Calu3 (cell line): Measurements from ENCODE around the gene GIGYF2. TPM values are rescaled to one million over a fixed set of nuclear protein-coding genes. Genes with fewer than 3 reads are reported as not detected.

Experiments used
- BruUV-seq: library from RNA; stranded (reverse); fragments of 400-500 nt; replicated peaks from 2 replicates; lab custom pipeline; 2021; lab: Mats Ljungman, UMichigan
- CTCF ChIA-PET: fragments of 300-600 bp; sonication (Branson Sonifier 250); formaldehyde crosslinking; loops from one replicate; lab custom pipeline; 2022; ENCODE audit warnings: antibody characterized with exemption; lab: Charles Lee
- DNase-seq: peaks from one replicate; pipeline ENCODE4 v3.0.0; 2022
- H3K27ac Mint-ChIP-seq: one replicate; pipeline ENCODE4 v1.8.0; 2022; ENCODE audit warnings: mixed read lengths; ENCODE audit not compliant: unreplicated experiment
- H3K27me3 Mint-ChIP-seq: one replicate; pipeline ENCODE4 v1.8.0; 2022; ENCODE audit warnings: mixed read lengths; ENCODE audit not compliant: unreplicated experiment
- H3K36me3 Mint-ChIP-seq: one replicate; pipeline ENCODE4 v1.8.0; 2022; ENCODE audit warnings: mild to moderate bottlenecking, moderate library complexity, mixed read lengths; ENCODE audit not compliant: insufficient read depth, unreplicated experiment
- H3K4me1 Mint-ChIP-seq: one replicate; pipeline ENCODE4 v1.8.0; 2022; ENCODE audit warnings: mild to moderate bottlenecking, low read depth, mixed read lengths; ENCODE audit not compliant: unreplicated experiment
- H3K4me3 Mint-ChIP-seq: one replicate; pipeline ENCODE4 v1.8.0; 2022; ENCODE audit warnings: mild to moderate bottlenecking, low read depth, moderate library complexity, mixed read lengths; ENCODE audit not compliant: unreplicated experiment
- H3K9me3 Mint-ChIP-seq: one replicate; pipeline ENCODE4 v1.8.0; 2022; ENCODE audit warnings: low read depth, mixed read lengths; ENCODE audit not compliant: unreplicated experiment
- intact Hi-C: fragments of 100-400 bp; cut with micrococcal nuclease; formaldehyde crosslinking; loops from one replicate; pipeline ENCODE4 v1.10.0; 2022; ENCODE audit not compliant: unreplicated experiment
- total RNA-seq: library from RNA; stranded (reverse); gene quantifications from 2 replicates; pipeline ENCODE4 v1.2.3, GENCODE V29; 2022
- TF ChIP-seq, protein P1 (sequence below): fragments of 200-600 bp; IDR thresholded peaks from one replicate; pipeline ENCODE4 v1.8.0; 2022; ENCODE audit warnings: antibody characterized with exemption; ENCODE audit not compliant: unreplicated experiment

GIGYF2 gene
- total RNA-seq, 1 experiment from 2014 or later: 72.2 TPM

DNA sequence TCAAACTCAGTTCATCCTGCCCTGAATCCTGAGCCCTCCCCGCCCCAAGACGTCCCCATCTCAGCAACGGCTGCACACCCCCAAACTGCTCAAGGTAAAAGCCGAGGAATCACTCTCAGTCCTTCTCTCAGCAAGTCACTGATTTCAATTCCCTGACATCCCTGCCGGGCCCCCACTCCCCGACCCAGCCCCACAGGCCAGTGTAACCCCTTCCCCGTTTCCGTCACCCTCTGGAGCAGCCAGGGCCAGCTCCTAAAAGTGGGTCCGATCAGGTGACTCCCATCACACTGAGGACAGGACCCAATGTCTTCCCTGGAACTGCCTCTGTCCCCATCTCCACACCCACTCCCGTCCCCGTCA, 193.4 kb downstream of the GIGYF2 start:
- H3K4me1 Mint-ChIP-seq: peaks cover 19% of the 10 kb centered on the region
- intact Hi-C loops: no loop called here
- H3K27me3 Mint-ChIP-seq: no peaks in the 10 kb centered on the region
- peaks cover 9% of the 10 kb centered on the region for H3K36me3 Mint-ChIP-seq
- CTCF ChIA-PET: interaction anchor here (0.9 kb wide), 1 partner anchor 361 kb away, joined by 3 read pairs; the partner anchor contains the start of gene ATG16L1
- H3K9me3 Mint-ChIP-seq: no peaks in the 10 kb centered on the region
- no TSS peak for BruUV-seq
- TF ChIP-seq, protein P1, sequence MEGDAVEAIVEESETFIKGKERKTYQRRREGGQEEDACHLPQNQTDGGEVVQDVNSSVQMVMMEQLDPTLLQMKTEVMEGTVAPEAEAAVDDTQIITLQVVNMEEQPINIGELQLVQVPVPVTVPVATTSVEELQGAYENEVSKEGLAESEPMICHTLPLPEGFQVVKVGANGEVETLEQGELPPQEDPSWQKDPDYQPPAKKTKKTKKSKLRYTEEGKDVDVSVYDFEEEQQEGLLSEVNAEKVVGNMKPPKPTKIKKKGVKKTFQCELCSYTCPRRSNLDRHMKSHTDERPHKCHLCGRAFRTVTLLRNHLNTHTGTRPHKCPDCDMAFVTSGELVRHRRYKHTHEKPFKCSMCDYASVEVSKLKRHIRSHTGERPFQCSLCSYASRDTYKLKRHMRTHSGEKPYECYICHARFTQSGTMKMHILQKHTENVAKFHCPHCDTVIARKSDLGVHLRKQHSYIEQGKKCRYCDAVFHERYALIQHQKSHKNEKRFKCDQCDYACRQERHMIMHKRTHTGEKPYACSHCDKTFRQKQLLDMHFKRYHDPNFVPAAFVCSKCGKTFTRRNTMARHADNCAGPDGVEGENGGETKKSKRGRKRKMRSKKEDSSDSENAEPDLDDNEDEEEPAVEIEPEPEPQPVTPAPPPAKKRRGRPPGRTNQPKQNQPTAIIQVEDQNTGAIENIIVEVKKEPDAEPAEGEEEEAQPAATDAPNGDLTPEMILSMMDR: no peak
- H3K27ac Mint-ChIP-seq: peak overlapping the region; percentile 16
- H3K4me3 Mint-ChIP-seq: no peak overlapping the region
- no peak for DNase-seq

DNA sequence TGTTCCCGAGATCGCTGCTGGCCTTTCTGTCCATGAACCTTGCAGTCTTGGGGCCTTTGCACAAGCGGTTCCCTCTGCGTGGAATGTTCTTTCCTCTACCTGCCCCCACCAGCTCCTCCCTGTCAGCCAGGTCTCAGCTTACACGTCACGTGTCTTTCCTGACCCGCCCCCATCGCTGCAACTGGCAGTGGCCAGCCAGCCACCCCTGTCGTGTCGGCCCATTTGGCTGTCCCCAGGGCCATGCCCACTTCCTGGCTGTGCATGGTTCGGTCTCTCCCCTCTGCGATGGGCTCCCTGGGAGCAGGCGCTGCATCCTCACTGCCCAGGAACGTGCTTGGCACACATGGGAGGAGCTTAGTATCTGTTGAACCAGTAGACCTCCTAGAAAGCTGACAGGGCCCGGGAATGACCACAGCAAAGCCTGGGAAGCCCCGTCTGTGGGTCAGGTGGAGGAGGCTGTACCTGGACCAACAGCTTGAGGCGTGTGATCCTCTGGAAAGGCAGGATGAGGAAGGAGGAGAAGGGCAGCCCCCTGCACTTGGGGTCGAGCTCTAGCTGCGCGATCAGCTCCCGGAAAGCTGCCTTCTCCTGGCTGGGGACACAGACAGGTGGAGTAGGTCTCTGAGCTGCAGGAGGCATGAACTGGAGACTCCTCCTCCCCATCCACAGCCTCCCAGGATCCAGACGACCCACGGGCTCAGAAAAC, 193.9 kb downstream of the GIGYF2 start:
- no peaks in the 10 kb centered on the region for H3K9me3 Mint-ChIP-seq
- peaks cover 7% of the 10 kb centered on the region for H3K36me3 Mint-ChIP-seq
- peaks cover 14% of the 10 kb centered on the region for H3K4me1 Mint-ChIP-seq
- H3K27ac Mint-ChIP-seq: peak overlapping the region; percentile 16
- peak; percentile 59 for DNase-seq
- CTCF ChIA-PET: interaction anchor here (0.9 kb wide), 1 partner anchor 360 kb away, joined by 3 read pairs; the partner anchor contains the start of gene ATG16L1
- H3K27me3 Mint-ChIP-seq: no peaks in the 10 kb centered on the region
- TF ChIP-seq, protein P1: no peak
- intact Hi-C loops: no loop called here
- H3K4me3 Mint-ChIP-seq: no peak overlapping the region
- no TSS peak for BruUV-seq

DNA sequence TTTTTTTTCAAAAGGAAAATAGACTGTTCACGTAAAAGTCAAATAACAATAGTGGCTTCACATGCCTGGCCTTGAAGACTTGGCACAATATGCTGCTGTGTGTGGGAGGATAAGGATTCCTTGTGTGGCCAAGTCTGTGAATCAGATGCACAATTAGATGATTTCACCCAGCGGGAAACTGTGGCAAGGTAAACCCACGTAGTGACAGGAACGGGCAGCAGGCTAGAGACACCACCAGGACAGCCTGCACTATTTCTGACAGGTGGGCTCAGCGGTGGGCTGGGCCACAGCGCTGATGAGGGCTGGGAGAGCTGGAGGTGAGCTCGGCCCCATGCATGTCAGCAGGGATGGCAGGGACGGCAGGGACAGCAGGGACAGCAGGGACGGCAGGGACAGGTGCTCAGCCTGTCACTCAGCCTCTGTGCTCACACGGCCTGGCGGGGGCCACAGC, 194.5 kb downstream of the GIGYF2 start:
- peaks cover 7% of the 10 kb centered on the region for H3K36me3 Mint-ChIP-seq
- H3K27me3 Mint-ChIP-seq: no peaks in the 10 kb centered on the region
- intact Hi-C loops: no loop called here
- peaks cover 10% of the 10 kb centered on the region for H3K4me1 Mint-ChIP-seq
- CTCF ChIA-PET: no interaction called here
- no peak overlapping the region for H3K4me3 Mint-ChIP-seq
- no TSS peak for BruUV-seq
- H3K9me3 Mint-ChIP-seq: no peaks in the 10 kb centered on the region
- DNase-seq: no peak
- peak overlapping the region; percentile 24 for H3K27ac Mint-ChIP-seq
- TF ChIP-seq, protein P1: no peak

DNA sequence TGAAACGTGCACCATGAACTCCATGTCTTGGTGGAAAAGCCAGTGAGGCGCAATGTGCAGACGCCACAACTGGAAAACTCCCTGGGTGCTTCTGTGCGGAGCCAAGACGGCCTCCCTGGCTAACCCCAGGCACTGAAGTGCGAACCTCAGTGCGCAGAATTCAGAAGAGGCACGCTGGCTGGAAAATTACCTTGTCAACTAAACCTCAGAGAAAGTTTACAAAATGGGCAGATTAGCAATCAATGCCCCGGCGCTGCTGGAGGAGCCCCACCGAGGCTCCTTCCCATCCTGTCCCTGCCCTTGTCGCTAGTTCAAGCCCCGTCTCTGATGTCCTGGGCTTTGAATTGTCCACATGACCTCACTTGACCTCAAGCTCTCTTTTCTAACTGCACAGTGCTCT, 195.1 kb downstream of the GIGYF2 start:
- Mint-ChIP-seq H3K4me3 (no peak overlapping the region), H3K27me3 (no peaks in the 10 kb centered on the region), H3K4me1 (peaks cover 10% of the 10 kb centered on the region), H3K9me3 (no peaks in the 10 kb centered on the region), H3K27ac (peak overlapping the region; percentile 24), H3K36me3 (peaks cover 7% of the 10 kb centered on the region)
- no peak for DNase-seq
- CTCF ChIA-PET: no interaction called here
- BruUV-seq: no TSS peak
- intact Hi-C loops: no loop called here
- TF ChIP-seq, protein P1: no peak
